T47D (cell line): ENCODE results near the gene PTCH1.

Experiments used
- DNase-seq, 2 experiments: peaks; one replicate each; pipeline versions ENCODE4 v3.0.0 to v3.0.0-alpha.2; 2011 to 2012; ENCODE audit warnings: low read depth in 1 of 2, low spot score in 1 of 2
- JUND ChIP-seq: IDR thresholded peaks from 2 replicates; pipeline ENCODE4 v1.6.1; 2012; ENCODE audit warnings: low read depth
- in situ Hi-C: cut with HindIII; loops from 2 replicates; pipeline ENCODE4 v1.10.0; 2016; ENCODE audit warnings: low sequenced_read_pairs, low pct_unique_long_range_greater_than_20kb

Gene PTCH1

DNA sequence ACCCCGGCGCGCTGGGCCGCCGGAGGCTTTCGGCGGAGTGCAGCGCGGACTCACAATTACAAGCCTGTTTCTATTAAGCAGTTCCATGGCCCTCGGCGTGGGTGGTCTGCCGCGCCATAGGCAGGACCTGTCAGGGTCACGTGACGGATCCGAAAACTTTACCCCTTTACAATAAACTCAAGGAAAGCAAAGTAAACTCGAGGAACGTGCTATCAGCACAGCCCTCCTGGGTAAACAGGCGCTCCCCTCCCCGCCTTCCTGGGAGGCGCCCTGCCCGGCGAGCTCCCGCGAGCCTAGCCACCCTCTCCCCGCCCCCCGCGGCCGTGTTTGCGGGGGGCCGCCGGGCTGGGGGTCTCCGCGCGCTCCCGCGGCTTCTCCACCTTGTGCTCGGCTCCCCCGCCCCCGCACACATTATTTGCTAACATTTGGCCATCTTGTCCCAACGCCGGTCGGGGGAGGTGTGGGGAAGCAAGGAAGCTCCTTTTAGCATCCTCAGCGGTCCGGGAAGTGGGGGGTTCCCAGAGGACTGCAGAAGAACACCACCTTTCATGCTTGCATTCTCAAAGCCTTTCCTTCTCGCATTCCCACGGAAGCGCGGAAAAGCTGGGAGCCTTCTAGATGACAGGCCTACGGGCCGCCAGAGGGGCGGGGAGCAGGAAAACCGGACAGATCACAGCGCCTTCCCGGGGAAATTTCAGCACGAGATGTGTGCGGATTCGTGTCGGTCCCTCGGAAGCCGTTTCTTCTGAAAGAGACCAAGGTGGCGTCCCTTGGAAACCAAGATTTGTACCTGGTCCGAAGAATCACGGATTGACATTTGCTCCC lies at the start of gene PTCH1:
PTCH1 (minus strand) TSS at position 238 of the 825 bp plus-strand sequence.
- no peak for DNase-seq

DNA sequence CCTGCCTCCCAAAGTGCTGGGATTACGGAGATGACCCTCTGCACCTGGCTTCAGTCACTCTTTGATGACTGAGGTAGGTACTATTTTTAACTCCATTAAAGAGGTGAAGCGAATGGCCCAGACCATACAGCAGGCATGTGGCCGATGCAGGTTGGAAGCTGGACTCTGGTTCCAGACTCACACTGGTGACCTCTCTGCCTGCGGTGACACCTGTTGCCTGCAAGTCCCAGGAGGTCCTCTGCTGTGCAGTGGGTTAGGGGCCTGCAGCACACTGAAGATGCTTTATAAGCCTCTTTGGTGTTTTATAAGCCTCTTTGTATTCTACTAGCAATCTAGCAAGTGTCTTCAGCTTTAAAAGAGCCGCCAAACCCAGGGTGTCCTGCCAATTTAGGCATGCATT lies 49.2 kb upstream of the PTCH1 start:
- TF ChIP-seq JUND: no peak
- in situ Hi-C loops: no loop called here
- DNase-seq: no peak

More for the DNA sequence above, at the start of gene PTCH1:
- in situ Hi-C loops: no loop called here
- TF ChIP-seq JUND: no peak

DNA sequence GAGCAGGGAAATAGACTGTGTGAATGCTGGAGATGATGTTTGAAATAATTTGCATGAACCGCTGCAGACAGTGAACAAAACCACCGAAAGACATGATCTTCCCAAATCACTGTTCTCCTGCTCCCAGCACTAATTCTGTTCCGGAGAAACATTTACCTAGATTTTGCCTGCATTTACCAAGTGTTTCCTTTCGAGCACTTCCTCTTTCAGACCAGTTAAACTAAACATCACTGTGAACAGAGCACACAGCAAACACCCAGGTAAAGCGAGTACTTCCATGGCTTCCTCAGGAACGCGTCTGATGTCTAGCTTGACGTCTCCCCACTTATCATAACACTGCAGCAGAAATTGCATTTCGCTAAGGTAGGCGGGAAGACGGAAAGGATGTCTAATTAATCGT lies 45.1 kb upstream of the PTCH1 start:
- TF ChIP-seq JUND: no peak
- no peak for DNase-seq
- in situ Hi-C loops: no loop called here

DNA sequence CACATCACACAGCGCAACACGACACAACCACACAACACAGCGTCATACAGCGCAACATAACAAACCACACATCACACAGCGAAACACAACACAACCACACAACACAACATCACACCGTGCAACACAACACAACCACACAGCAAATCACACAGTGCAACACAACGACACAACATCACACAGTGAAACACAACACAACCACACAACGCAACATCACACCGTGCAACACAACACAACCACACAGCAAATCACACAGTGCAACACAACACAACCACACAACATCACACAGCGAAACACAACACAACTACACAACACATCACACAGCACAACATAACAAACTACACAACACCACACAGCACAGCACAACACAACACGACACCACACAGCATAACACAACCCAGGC lies 40.4 kb upstream of the PTCH1 start:
- DNase-seq: no peak
- in situ Hi-C loops: no loop called here
- no peak for TF ChIP-seq JUND

DNA sequence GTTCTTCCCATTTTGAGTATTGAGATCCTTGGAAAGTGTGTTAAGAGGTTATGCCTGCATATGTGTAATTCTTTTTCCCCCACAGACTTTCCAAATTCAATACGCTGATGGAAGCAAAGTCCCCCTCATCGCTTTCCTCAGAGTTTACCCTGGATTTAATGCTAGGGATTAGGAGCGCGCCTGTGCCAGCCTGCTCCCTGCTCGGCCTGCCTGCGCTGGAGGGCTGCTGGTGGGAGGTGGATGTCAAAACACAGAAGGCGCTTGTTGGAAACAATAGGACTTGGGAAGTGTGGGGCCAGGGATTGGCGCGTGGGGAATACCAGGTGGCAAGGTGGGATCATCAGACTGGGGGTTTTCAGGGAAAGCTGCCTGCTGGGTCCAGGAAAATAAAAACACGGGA lies 39.8 kb upstream of the PTCH1 start:
- TF ChIP-seq JUND: no peak
- in situ Hi-C loops: no loop called here
- no peak for DNase-seq

DNA sequence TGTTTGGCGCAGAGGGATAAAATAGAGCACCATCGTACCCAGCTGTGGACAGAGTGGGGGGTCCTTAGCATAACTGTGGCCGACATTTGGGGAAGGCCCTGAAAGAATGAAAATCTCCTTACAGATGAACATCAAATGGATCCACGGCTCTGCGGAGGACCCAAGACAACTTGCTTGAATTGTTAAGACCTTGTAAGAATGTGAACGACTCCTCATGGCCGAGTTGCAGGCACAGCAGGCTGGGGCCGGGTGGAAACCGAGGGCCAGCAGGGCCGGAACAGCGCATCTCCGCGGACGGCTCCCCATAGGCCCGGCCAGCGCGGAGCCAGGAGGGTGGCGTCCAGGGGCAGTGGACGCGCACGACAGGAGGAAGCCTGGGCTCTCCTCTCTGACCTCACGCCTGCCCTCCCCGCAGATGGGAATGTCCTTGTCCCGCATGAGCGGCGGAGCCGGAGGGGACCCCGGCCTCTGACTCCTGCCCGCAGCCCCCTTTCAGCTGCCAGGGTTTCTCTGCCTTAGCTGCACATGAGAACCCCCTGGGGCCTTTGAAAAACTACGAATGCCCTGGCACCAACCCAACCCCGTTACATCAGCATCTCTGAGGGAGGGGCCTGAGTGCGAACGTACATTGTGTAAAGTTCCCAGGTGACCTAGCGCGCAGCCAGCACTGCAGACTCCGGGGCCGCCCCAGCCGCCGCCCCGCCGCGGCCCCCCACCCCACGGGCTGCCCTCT lies 36.2 kb upstream of the PTCH1 start:
- no peak for DNase-seq
- in situ Hi-C loops: no loop called here
- no peak for TF ChIP-seq JUND

DNA sequence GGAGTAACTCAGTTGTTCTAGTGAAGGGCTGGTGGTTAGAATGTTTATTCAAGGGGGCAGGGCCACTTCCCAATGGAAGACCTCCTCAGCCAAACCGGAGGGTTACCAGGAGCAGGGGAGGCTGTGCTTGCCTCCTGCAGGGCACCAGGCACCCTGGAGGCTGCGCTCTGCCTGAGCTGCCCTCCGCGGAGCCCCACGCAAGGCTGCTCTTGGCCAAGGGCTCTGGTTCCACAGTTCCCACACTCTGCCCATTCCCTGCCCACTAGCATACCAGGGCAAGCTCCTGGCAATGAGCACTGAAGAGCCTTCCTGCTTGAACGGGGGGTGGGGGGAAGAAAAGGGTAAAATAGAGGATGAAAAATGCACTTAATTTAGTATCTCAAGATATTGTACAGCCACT lies 35.5 kb upstream of the PTCH1 start:
- no peak for DNase-seq
- in situ Hi-C loops: no loop called here
- TF ChIP-seq JUND: no peak

DNA sequence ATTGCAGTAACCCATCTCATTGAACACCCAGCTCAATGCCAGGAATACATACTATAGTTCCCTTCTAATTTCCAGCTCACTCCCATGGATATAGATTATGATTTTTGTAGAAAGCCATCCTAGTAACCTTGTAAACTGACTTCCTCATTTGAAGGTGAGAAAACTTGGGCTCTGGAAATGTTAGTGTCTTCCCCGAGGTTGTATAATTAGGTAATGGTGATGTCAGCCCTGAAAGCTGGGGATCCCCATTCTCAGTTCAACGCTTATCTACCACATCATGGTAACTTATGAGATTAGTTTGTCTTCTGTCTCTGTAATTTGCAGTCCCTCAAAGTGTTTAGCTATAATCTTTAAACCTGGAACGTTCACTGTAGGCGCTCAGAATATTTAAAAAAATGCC lies 34.6 kb upstream of the PTCH1 start:
- in situ Hi-C loops: no loop called here
- TF ChIP-seq JUND: no peak
- DNase-seq: no peak

DNA sequence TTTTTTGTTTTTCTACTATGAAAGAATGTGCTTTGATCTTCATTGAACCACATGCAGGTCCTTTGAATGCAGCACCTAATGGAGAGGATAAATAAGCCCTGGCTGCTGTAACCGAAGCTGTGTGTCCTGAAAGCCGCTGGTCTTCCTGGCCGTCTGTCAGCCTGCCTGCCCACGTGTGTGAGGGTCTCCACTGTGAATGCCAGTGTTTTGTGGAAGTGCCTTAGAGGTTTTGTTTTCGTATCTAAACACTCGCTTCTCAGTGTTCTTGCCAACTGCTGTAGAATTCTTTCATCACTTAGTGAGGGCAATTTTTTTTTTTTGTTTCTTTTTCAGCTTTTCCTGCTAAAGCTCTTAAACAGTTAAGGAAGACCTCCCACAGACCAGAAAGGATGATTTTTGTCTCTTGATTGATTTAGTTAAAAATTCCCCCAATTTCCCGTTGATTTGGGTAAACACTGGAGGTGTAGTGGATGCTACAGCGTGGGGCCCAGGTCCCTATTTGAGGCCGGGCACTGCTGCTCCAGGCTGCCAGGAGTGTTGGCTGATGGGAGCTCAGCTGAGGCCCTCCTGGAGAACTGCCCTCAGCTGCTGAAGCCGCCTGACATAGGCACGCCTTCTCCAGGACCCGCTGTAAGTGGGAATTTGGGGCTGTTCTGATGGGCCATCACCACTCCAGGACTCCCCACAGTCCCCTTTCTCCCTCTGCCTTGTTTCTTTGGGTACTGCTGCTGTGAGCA lies 29.2 kb upstream of the PTCH1 start:
- no peak for TF ChIP-seq JUND
- in situ Hi-C loops: no loop called here
- DNase-seq: no peak

DNA sequence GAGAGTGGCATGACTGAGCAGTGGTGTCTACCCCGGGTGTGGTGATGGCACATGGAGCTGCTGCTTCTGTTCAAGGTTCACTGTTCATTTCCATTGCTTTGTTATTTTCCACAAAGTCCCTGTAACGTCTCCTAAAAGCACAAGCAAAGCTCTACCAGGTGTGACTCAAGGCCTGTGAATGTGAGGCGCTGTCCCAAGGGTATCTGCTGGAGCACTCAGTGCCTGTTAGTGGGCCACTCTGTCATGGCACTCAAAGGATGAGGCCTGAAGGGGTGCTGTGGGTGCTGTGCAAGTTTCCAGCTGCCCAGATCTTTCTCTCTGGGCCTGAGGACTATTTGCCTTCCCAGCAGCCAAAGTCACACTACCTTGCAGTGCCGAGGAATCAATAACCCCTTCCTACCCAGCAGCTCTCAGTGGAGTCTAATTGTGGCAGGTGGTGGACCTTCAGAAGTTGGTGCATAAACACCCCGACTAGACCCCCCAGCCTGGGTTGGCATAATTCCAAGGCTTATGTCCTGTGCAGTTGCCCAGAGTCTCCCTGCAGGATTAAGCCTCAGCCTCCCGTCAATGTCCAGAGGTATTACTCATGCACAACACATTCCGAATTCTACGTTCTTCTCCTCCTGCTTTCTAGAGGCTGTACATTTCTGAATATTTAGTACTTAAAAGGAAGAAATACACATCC lies 17.4 kb upstream of the PTCH1 start:
- TF ChIP-seq JUND: no peak
- no peak for DNase-seq
- in situ Hi-C loops: no loop called here

DNA sequence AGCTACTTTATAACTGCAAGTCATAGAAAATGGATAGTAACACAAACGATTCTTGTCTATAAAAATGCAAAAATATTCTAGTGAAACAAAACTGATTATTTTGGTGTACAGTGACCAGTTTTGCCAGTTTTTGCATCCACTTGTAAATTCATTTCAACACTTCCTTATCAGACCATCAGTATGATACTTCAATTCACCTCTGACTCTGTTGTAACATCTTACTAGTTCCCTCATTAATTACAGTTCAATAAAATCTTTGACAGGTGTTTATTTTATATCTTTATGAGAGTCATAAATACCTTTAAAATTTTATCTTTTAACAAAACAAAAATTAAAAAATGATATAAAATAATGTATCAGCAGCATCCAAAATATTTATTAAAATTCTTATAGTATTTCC lies 13.1 kb upstream of the PTCH1 start:
- no peak for DNase-seq
- no peak for TF ChIP-seq JUND
- in situ Hi-C loops: no loop called here

DNA sequence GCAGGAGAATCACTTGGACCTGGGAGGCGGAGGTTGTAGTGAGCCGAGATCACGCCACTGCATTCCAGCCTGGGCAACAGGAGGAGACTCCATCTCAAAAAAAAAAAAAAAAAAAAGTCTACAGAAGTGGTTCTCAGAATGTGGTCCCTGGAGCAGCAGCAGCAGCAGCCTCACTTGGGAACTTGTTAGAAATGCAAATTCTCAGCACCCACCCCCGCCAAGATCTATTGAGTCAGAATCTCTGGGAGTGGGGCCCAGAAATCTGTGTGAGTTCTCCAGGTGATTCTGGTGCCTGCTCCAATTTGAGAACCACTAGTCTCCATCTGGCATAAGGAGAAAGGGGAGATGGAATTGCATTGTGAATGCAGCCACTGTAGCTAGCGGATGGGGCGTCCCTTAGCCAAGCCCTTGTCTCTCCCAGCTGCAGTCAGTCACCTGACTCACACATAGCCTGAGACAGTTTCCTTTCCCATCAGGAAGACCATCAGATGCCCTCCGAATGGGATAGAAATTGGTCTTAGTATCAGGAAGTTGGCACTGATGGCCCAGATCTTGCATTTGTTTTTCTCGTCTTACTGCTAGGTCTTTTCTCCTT lies 12.2 kb upstream of the PTCH1 start:
- in situ Hi-C loops: no loop called here
- TF ChIP-seq JUND: no peak
- DNase-seq: no peak
